ENCODE data around the gene TCP1. TPM values are rescaled to one million over a fixed set of nuclear protein-coding genes. Genes with fewer than 3 reads are reported as not detected.
A peak's percentile ranks its signal among the peaks of the same experiment; 100 is the strongest.

Gene TCP1
- total RNA-seq, 1 experiment from 2014 or later: 412 TPM

DNA sequence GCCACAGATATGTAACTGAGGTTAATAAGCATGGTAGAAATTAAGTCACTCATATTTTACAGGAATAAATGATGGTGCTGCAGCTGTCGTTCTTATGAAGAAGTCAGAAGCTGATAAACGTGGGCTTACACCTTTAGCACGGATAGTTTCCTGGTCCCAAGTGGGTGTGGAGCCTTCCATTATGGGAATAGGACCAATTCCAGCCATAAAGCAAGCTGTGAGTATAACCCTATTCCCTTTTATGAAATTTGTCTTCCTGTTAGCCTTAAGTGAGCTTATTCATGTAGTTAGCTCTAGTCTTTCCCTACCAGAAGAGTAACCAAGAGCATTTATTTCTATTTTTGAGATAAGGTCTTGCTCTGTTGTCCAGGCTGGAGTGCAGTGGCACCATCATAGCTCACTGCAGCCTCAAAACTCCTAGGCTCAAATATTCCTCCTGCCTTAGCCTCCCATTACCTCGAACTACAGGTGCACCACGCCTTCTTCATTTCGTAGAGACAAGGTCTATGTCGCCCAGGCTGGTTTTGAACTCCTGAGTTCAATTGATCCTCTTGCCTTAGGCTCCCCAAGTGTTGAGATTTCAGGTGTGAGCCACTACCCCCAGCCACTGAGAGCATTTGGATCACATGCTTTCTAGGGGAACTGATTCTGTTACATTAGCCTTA, 12.0 kb downstream of the TCP1 start:
- no peaks in the 10 kb centered on the region for H3K4me1 ChIP-seq (ENCODE audit: insufficient read depth, low read length)
- no peak overlapping the region for H4K8ac ChIP-seq (replicated peaks; ENCODE audit: insufficient read length, low read depth, low read length)
- Mint-ChIP-seq H3K4me3 (no peak overlapping the region), H3K27ac (peak overlapping the region in 1 of 3 experiments; percentile 89; a peak in 2 of 7 replicates), H3K27me3 (ENCODE audit: low read depth) (no peaks in the 10 kb centered on the region), H3K9me3 (no peaks in the 10 kb centered on the region), H3K4me1 (no peaks in the 10 kb centered on the region), H3K36me3 (ENCODE audit: insufficient read depth in 1 of 3, low read depth in 3 of 3) (peaks cover 47 to 97% (median 95%) of the 10 kb centered on the region in 3 experiments; a peak in 6 of 7 replicates)
- H2BK15ac ChIP-seq (ENCODE audit: low read depth, low read length): no peak overlapping the region
- TF ChIP-seq, protein P1, sequence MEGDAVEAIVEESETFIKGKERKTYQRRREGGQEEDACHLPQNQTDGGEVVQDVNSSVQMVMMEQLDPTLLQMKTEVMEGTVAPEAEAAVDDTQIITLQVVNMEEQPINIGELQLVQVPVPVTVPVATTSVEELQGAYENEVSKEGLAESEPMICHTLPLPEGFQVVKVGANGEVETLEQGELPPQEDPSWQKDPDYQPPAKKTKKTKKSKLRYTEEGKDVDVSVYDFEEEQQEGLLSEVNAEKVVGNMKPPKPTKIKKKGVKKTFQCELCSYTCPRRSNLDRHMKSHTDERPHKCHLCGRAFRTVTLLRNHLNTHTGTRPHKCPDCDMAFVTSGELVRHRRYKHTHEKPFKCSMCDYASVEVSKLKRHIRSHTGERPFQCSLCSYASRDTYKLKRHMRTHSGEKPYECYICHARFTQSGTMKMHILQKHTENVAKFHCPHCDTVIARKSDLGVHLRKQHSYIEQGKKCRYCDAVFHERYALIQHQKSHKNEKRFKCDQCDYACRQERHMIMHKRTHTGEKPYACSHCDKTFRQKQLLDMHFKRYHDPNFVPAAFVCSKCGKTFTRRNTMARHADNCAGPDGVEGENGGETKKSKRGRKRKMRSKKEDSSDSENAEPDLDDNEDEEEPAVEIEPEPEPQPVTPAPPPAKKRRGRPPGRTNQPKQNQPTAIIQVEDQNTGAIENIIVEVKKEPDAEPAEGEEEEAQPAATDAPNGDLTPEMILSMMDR (conservative IDR thresholded peaks at IDR 0.05): no peak
- no peak overlapping the region for H2BK5ac ChIP-seq (ENCODE audit: insufficient read length, low read length)
- no peaks in the 10 kb centered on the region for H3K27me3 ChIP-seq (ENCODE audit: insufficient read depth, low read length)
- no CpG with 5 or more reads among the region's 7 CpGs for WGBS (ENCODE audit: extremely low coverage, insufficient read length, low lambda C conversion rate)
- H4K5ac ChIP-seq (ENCODE audit: insufficient read length, low read depth, low read length): no peak overlapping the region
- no peak overlapping the region for H3K56ac ChIP-seq (ENCODE audit: insufficient read length, low read depth, low read length)
- H3K27ac ChIP-seq (ENCODE audit: insufficient read length, low read depth, low read length): no peak overlapping the region
- H3K9ac ChIP-seq (ENCODE audit: extremely low read depth, insufficient read length, low read length): no peak overlapping the region
- DNase-seq: no peak
- no peaks in the 10 kb centered on the region for H4K20me1 ChIP-seq (ENCODE audit: control insufficient read depth, insufficient read depth, insufficient read length)
- no peak overlapping the region for H2BK12ac ChIP-seq (ENCODE audit: insufficient read length, low read depth, low read length)
- H2BK120ac ChIP-seq (ENCODE audit: low read depth, low read length, poor library complexity, severe bottlenecking): no peak overlapping the region
- H3K4ac ChIP-seq (ENCODE audit: low read depth, low read length): no peak overlapping the region
- no peaks in the 10 kb centered on the region for H3K79me2 ChIP-seq (ENCODE audit: insufficient read depth, low read length)
- no peaks in the 10 kb centered on the region for H3K23me2 ChIP-seq (ENCODE audit: insufficient read length, low read depth, low read length, poor library complexity, severe bottlenecking)
- H3K18ac ChIP-seq (ENCODE audit: insufficient read length, low read depth, low read length): no peak overlapping the region
- no peak overlapping the region for H2AFZ ChIP-seq (ENCODE audit: low read length)
- no peak overlapping the region for H4K91ac ChIP-seq (ENCODE audit: insufficient read length, low read depth, low read length)
- no peaks in the 10 kb centered on the region for H3K79me1 ChIP-seq (ENCODE audit: insufficient read depth, low read depth, low read length, poor library complexity, severe bottlenecking)
- H3K23ac ChIP-seq (ENCODE audit: insufficient read length, low read depth, low read length): no peak overlapping the region
- H2AK5ac ChIP-seq (ENCODE audit: insufficient read length, low read length): no peak overlapping the region
- no peaks in the 10 kb centered on the region for H3K9me3 ChIP-seq (ENCODE audit: control insufficient read depth, low read depth, low read length)
- H3T11ph ChIP-seq (ENCODE audit: low read length): no peak overlapping the region
- H3K14ac ChIP-seq (ENCODE audit: insufficient read depth, low read length): no peak overlapping the region
- no peak overlapping the region for H3K4me2 ChIP-seq (ENCODE audit: insufficient read depth, insufficient read length, low read length)
- no peak overlapping the region for H2BK20ac ChIP-seq (ENCODE audit: low read depth, low read length, poor library complexity, severe bottlenecking)

Measured in H9 (cell line).